Measurements from ENCODE around the gene IL17C.

IL17C gene

DNA sequence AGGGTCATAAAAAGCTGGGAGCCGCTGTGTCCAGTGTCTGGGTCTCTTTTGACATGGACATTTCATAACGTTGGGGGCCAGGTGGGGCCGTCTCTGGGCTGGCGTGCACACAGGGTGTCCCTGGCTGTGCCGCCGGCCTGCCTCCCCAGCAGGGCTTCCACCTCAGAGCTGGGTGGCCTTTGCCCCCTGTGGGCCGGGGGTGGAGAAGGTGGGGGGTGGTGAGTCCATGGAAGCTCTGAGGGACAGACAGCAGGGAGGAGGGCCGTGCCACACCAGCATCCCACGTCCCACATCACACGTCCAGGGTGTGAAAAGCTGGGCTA lies 48.8 kb downstream of the IL17C start:
- DNase-seq, result no peak

DNA sequence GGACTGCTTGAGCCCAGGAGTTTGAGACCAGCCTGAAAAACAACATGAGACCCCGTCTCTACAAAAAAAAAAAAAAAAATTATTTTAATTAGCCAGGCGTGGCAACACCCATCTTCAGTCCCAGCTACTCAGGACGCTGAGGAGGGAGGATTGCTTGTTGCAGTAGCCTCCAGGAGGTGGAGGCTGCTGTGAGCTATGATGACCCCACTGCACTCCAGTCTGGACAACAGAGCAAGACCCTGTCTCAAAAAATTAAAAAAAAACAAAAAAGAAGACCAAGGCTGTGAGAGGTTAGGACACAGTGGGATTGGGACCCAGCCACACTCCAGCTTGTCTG lies 49.3 kb downstream of the IL17C start:
- no peak for DNase-seq

GRCh38 chr16:88688013-88688778 lies 49.8 kb downstream of the IL17C start:
- DNase-seq, result no peak
